ENCODE results near the gene RNF43. TPM values are rescaled to one million over a fixed set of nuclear protein-coding genes. Genes with fewer than 3 reads are reported as not detected.

Gene RNF43
- total and polyA plus RNA-seq, 2 of the 13 experiments (the other 11 are each of a cell fraction or from before 2014, with no cell fraction given) = 31.0 to 53.4 TPM

DNA sequence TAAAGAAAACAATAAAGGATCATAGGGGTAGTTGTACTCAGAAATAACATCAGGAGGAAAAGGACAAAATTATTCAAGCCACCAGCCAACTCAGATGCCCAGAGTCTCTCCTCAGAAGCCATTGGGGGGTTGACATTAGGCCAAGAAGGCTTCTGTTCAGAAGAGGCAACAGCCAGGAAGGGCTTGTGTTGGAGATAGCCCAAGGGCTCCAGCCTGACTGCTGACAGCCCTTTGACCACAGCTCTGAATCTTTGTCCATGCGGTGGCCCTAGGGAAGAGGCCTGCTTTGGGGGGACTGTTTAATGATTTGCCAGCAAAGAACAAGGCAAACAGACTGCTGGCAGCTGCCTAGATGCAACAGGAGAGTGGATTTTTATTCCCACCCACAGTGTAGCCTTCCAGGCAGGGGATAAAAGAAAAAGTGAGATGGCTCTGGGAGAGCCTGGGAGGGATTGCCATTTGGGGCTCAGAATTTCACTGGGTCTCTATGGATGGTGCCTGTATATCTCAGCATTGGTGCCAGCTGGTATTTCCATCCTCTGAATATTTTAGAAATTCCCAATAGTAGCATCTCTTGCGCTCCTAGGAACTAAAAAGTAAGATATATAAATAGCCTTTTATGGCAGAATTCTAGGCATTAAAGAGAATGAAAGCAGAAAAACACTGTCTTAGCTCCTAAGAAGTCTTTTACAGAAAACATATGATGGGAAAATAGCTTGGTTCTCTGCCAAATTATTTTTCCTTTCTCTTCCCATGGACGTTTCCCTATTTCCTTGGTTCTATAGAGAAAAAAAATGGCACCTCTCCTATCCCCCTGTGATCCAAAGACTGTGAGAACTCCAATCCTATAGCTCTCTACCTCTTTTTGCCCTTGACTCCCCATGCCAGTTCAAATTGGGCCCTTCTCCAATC lies 36.0 kb downstream of the RNF43 start (continued):
- TF ChIP-seq, protein P1, sequence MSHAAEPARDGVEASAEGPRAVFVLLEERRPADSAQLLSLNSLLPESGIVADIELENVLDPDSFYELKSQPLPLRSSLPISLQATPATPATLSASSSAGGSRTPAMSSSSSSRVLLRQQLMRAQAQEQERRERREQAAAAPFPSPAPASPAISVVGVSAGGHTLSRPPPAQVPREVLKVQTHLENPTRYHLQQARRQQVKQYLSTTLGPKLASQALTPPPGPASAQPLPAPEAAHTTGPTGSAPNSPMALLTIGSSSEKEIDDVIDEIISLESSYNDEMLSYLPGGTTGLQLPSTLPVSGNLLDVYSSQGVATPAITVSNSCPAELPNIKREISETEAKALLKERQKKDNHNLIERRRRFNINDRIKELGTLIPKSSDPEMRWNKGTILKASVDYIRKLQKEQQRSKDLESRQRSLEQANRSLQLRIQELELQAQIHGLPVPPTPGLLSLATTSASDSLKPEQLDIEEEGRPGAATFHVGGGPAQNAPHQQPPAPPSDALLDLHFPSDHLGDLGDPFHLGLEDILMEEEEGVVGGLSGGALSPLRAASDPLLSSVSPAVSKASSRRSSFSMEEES (CRISPR knock-in tag; IDR thresholded peaks at IDR 0.05) = peak; percentile 84
- TF ChIP-seq EEA1 (CRISPR knock-in tag; IDR thresholded peaks at IDR 0.05; ENCODE audit: borderline replicate concordance) (no peak), RELA (CRISPR knock-in tag; IDR thresholded peaks at IDR 0.05) (no peak), MAFK (conservative IDR thresholded peaks at IDR 0.05 in 1 of 2, IDR thresholded peaks at IDR 0.05 in 1 of 2; ENCODE audit: low read length in 2 of 2) (no peak), ZNF792 (CRISPR knock-in tag; IDR thresholded peaks at IDR 0.05) (peak; percentile 96; the same call in 1 of the 2 replicates), ZNF839 (CRISPR knock-in tag; IDR thresholded peaks at IDR 0.05; ENCODE audit: borderline replicate concordance) (no peak), ZNF354B (CRISPR knock-in tag; IDR thresholded peaks at IDR 0.05) (no peak), KLF12 (CRISPR knock-in tag; IDR thresholded peaks at IDR 0.05; ENCODE audit: borderline replicate concordance) (0 out of 2 replicates have a peak, but pooled peaks have one; percentile 51), ZNF672 (CRISPR knock-in tag; IDR thresholded peaks at IDR 0.05) (no peak), MED13 (CRISPR knock-in tag; IDR thresholded peaks at IDR 0.05) (peak; percentile 92), HMGA1 (CRISPR knock-in tag; conservative IDR thresholded peaks at IDR 0.05) (no peak), MIER2 (CRISPR knock-in tag; IDR thresholded peaks at IDR 0.05) (no peak), ERF (CRISPR knock-in tag; IDR thresholded peaks at IDR 0.05) (peak; percentile 99), SP140L (CRISPR knock-in tag; IDR thresholded peaks at IDR 0.05; ENCODE audit: borderline replicate concordance) (peak; percentile 45; the same call in 1 of the 2 replicates), FOXM1 (CRISPR knock-in tag; IDR thresholded peaks at IDR 0.05) (no peak), SCMH1 (CRISPR knock-in tag; IDR thresholded peaks at IDR 0.05; ENCODE audit: borderline replicate concordance) (no peak), RARG (CRISPR knock-in tag; IDR thresholded peaks at IDR 0.05; ENCODE audit: low read depth) (no peak)
- TF ChIP-seq, protein P2, sequence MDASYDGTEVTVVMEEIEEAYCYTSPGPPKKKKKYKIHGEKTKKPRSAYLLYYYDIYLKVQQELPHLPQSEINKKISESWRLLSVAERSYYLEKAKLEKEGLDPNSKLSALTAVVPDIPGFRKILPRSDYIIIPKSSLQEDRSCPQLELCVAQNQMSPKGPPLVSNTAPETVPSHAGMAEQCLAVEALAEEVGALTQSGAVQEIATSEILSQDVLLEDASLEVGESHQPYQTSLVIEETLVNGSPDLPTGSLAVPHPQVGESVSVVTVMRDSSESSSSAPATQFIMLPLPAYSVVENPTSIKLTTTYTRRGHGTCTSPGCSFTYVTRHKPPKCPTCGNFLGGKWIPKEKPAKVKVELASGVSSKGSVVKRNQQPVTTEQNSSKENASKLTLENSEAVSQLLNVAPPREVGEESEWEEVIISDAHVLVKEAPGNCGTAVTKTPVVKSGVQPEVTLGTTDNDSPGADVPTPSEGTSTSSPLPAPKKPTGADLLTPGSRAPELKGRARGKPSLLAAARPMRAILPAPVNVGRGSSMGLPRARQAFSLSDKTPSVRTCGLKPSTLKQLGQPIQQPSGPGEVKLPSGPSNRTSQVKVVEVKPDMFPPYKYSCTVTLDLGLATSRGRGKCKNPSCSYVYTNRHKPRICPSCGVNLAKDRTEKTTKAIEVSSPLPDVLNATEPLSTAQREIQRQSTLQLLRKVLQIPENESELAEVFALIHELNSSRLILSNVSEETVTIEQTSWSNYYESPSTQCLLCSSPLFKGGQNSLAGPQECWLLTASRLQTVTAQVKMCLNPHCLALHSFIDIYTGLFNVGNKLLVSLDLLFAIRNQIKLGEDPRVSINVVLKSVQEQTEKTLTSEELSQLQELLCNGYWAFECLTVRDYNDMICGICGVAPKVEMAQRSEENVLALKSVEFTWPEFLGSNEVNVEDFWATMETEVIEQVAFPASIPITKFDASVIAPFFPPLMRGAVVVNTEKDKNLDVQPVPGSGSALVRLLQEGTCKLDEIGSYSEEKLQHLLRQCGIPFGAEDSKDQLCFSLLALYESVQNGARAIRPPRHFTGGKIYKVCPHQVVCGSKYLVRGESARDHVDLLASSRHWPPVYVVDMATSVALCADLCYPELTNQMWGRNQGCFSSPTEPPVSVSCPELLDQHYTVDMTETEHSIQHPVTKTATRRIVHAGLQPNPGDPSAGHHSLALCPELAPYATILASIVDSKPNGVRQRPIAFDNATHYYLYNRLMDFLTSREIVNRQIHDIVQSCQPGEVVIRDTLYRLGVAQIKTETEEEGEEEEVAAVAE (CRISPR knock-in tag; IDR thresholded peaks at IDR 0.05; ENCODE audit: borderline replicate concordance) = peak; percentile 92
- TF ChIP-seq, protein P3, sequence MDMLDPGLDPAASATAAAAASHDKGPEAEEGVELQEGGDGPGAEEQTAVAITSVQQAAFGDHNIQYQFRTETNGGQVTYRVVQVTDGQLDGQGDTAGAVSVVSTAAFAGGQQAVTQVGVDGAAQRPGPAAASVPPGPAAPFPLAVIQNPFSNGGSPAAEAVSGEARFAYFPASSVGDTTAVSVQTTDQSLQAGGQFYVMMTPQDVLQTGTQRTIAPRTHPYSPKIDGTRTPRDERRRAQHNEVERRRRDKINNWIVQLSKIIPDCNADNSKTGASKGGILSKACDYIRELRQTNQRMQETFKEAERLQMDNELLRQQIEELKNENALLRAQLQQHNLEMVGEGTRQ (IDR thresholded peaks at IDR 0.05; ENCODE audit: low read depth, low read length) = no peak
- TF ChIP-seq, protein P3 (CRISPR knock-in tag; IDR thresholded peaks at IDR 0.05; ENCODE audit: borderline replicate concordance) = peak; percentile 46; the same call in 1 of the 2 replicates
